Stimulated activated CD4-positive, alpha-beta T cell treated with anti-CD3 and anti-CD28 coated beads, Interleukin-15, amount 100 ng/mL, for 24 hours (primary cell): ENCODE results near the gene EPS8L3.
"Not testable (repeated sequence)": the region's sequence is repeated elsewhere in the genome, so short reads cannot be mapped to it uniquely, and the experiment has no call there.

Experiments
- DNase-seq: peaks from one replicate; pipeline ENCODE4 v3.0.0-alpha.2; 2020

EPS8L3 gene

GRCh38 chr1:109763646-109764415 lies at the start of gene EPS8L3:
TSS of gene EPS8L3 (minus strand) at chr1:109763923. CDS start at chr1:109761749, 2,174 bp downstream.
- DNase-seq: no peak

DNA sequence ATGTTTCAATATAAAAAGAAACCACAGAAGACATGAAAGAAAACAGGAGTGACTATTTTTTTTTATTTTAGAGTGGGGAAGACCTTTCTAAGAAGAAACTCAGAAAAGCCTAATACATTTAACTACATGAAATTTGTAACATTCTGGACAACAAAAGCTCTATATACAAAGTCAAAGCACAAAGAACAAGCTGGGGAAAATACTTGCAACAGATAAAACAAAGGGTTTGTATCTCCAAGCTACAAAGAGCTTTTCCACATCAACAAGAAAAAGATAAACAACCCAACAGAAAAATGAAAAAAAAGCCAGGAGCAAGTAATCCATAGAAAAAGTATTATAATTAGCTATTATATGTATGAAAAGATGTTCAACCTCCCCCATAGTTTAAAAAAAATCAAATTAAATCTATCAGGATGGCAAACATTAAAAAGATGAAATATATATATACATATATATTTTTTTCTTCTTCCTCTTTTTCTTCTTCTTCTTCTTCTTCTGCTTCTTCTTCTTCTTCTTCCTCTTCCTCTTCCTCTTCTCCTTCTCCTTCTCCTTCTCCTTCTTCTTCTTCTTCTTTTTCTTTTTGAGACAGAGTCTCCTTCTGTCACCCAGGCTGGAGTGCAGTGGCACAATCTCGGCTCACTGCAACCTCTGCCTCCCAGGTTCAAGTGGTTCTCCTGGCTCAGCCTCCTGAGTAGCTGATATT lies 49.1 kb upstream of the EPS8L3 start:
- DNase-seq: no peak

DNA sequence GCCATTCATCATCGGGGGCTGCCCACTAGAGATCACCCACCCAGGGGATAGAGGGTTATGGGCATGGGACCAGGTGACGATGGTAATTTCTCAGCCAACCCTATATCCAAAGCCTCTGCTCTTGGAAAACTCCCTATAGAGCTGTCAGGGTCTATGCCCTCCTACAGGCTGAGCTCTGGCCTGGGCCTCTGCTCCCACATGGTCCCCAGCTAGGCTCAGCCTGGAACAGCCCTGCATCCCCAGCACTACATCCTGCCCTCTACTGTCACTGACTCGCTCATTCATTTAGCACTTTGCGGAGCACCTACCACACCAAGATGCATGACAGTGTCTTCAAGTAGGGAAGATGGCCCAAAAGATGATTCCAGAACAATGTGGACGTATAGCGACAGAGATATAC lies 45.0 kb upstream of the EPS8L3 start:
- no peak for DNase-seq

DNA sequence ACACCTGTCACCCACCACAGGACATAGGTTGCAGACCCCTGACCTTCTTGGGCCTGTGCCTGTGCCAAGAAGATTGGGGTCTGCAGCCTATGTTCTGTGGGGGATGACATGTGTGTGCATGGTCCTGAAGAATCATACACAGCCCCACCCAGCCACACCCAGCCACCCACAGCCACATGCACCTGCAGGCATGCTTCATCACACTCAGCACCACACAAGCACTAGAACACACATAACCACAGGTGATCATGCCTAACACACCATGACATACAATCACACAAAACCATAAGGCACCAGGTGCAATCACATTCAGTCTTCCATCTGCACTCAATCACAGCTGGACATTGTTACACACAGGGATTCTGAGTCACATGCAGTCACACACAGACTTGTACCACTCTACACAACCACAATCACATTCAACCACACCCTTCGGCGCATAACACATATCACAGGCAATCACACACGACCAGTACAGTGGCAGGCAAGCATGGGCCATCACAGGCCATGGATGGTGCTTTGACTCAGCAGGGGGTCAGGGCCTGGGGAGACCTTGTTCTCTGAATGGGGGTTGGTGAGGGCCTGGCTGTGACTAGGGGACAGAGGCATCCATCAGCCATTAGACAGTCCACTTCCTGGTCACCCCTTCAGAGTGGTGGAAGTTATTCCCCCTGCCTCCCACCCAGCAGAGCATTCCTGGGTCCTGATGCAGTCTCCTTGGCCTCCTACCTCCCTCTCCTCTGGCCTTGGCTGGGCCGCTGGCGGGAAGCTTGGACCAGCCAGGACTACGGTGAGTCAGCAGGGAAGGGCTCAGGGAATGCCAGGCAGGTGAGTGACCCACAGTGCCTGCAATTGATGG lies 44.3 kb upstream of the EPS8L3 start:
- no peak for DNase-seq

DNA sequence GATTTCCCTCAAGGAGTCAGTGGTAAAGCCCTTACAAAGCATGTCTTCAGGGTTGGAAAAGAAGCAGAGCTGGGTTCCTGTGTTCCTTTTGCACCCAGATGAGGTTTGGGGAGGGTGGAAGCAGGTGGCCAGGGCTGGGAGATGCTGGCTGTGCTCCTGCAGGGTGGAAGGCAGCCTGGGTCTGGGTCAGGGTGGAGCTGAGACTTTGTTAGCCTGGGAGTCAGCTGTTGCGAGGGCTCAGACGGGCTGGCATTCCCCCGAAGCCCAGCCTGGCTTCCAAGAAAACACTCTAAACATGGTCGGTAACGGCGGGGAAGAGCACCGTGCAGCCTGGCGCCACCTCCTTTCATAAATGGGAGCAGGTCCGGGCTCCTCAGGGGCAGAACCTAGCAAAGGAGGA lies 43.7 kb upstream of the EPS8L3 start:
- no peak for DNase-seq

DNA sequence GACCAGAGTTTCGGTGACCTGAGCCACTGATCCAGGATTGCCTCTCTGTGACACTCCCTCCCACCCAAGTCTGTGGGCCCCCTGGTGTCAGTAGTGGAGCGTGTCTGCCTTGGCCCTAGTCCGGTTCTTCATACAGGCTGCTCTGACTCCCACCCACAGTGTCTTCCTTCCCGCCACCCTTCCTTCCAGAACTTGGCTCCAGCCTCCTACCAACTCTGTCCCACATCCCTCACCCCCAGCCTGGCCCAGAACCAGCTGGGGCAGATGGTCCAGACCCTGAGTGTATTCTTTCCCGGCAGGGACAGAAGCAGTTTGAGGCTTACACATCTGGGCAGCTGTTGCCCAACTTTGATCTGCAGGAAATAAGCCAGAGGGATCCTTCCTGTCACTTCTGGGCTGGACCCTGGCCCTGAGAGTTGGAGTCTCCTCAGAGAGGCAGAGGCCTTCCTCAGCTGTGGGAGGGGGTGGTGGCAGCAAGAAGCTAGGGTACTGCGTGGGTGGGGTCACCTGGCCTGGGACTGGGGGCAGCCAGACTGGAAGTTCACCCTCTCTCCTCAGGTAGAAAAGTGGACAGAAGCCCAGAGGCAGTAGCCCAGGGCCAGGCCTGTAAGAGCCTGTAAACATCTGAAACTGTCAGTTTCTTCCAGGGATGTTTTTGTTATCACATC lies 43.1 kb upstream of the EPS8L3 start:
- DNase-seq: no peak

GRCh38 chr1:109805486-109806165 lies 41.9 kb upstream of the EPS8L3 start:
- no peak for DNase-seq

DNA sequence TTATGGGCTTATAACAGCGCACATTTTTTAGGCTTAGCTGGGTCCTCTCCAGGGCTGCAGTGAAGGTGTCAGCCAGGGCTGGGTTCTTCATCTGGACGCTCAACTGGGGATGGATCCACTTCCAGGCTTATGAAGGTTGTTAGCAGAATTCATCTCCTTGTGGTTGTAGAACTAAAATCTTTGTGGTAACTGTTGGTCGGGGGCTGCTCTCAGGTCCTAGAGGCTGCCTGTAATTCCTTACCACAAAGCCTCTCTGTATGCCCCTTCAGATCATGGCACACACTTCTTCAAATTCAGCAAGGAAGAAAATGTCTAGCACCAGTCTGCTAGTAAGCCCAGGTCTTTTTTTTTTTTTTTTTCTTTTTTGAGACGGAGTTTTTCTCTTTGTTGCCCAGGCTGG lies 40.9 kb upstream of the EPS8L3 start:
- no peak for DNase-seq

DNA sequence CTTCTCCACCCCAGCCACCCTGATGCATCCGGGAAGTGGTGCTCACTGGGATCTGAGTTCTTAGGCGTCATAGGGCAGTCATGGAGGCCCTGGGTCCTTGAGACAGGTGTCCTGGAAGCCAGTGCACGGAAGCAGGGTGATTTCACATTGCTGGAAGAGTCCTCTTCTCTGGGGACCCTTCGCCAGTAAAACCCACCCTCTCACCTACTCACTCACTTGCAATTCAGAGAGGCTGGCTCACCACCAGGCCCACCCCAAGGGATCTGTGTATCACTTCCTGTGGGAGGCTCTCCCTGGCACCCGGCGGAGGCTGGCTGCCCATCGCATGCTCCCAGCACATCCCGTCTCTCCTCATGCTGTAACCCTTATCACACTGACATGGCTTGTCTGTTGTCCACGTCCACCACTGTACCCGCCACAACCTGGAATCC lies 40.2 kb upstream of the EPS8L3 start:
- no peak for DNase-seq

GRCh38 chr1:109802901-109803561 lies 39.3 kb upstream of the EPS8L3 start:
- DNase-seq: no peak

DNA sequence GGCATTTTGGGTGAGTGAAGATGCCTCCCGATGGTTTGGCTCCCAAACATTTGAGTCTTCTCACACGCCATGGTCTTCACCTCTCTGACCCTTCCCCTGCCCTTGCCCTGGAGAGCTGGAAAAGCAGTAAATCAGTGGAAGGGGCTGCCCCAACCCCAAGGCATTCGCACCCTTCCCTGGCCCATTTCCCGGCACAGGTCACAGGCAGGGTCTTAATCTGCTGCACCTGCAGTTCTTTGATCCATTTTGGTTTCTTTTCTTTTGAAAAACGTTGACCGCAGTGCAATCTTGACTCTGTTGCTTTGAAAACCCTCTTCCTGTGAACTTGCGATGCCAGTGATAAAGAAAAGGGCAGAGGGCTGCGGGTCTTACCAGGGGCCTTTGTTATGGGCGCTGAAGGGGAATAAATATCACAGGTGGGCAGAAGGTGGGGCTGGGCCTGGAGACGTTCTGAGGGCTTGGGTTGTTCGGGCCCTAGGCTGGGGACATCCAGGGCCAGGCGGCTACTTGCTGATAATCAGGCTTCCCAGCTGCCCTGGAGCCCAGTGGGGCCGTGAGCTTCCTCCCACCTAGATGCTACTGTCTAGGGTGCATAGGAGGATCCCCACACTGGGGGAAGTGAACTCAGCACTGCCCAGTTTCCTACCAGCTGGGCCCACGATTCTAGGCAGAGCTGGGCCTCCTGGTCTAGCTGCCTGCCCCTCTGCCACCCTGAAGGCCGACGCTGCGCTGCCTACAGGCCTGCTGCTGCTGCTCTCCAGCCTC lies 38.6 kb upstream of the EPS8L3 start:
- DNase-seq: peak; percentile 64

DNA sequence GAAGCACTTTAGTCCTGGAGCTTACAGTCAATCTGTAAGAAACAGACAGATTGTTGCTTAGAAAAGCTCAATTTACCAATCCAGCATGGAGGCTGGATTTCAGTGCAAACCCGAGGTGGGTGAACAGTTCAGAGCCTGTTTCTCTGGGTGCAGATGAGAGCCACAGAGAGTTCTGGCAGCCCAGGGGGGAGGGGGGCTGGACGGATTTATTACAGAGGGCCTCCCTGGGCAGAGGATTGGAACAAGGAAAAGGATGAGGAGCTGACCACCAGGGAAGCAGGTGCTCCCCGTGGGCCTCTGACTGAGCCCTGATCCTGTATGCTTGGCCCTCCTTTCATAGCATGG lies 38.0 kb upstream of the EPS8L3 start:
- DNase-seq: no peak

DNA sequence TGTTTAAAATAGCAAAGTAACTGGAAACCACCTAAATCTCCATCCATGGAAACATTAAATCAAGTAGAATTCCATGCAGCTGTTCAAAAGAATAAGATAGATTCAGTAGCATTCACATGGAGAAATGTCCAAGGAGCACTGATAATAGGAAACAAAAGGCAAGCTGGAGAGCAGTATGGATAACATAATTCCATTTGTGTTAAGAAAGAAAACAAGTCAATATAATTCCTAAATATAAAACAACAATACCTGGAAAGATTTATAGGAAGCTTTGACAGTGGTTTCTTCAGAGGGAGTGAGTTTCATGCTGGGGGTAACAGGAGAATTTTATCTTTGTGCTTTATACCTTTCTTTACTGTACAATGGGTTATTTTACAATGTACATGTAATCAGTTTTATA lies 36.6 kb upstream of the EPS8L3 start:
- DNase-seq: no peak

DNA sequence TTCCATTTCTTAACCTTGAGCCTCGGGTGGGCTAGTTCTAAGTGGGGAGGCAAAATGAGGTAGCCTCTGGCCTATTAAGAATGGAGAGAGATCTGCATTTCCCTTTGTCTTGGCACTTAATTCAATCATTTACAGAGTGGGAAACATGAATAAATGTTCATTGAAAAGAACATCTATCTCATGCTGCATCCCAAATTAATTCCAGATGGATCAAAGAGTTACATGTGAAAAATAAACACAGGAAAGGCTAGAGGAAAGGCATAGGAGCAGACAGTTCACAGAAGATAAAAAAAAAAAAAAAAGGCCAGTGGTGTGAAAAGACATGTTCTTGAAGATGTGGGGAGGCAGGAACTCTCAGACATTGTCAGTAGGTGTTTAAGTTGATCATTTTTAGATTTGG lies 35.7 kb upstream of the EPS8L3 start:
- no peak for DNase-seq

DNA sequence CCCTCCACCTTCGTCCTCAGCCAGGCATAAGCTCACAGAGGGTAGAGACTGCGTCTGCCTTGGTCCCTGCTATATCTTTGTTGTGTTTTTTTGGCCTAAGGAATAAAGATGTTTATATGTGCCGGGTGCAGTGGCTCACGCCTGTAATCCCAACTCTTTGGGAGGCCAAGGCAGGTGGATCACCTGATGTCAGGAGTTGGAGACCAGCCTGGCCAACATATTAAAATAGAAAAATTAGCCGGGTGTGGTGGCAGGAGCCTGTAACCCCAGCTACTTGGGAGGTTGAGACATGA lies 33.5 kb upstream of the EPS8L3 start:
- not testable (repeated sequence) for DNase-seq

DNA sequence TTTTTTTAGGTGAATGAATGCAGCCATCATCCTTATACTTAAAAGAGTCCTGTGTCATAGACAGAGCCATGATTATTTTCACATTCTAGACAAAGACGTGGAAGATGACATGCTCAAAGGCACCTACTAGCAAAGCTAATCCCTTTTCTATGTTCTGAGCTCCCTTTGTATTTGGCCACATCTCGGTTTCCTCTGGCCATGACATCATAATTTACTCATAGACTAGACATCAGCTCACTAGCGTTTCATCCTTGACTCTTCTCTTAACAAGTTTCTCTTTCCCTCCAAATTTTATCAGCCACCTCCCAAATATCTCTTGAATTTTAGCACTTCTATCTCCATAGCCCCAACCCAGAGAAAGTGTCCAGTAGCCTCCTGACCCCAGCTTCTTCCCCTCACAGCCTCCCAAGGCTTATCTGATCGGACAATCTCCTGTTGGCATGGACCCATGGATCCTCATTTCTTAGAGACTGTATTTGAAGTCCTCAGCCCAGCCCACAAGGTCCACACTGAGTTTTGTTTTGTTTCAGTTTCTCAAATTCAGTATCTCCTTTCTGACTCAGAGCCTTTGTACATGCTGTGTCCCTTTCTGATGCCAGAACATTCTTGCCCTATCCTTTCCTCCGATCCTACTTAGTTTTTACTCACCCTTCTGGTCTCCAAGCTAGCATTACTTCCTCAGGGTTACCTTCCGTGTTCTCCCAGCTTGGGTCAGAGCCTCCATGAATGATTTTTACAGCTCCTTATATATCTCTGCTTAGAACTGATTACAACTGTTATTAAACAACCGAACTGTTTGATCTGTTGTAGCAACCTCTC lies 33.0 kb upstream of the EPS8L3 start:
- DNase-seq: no peak

DNA sequence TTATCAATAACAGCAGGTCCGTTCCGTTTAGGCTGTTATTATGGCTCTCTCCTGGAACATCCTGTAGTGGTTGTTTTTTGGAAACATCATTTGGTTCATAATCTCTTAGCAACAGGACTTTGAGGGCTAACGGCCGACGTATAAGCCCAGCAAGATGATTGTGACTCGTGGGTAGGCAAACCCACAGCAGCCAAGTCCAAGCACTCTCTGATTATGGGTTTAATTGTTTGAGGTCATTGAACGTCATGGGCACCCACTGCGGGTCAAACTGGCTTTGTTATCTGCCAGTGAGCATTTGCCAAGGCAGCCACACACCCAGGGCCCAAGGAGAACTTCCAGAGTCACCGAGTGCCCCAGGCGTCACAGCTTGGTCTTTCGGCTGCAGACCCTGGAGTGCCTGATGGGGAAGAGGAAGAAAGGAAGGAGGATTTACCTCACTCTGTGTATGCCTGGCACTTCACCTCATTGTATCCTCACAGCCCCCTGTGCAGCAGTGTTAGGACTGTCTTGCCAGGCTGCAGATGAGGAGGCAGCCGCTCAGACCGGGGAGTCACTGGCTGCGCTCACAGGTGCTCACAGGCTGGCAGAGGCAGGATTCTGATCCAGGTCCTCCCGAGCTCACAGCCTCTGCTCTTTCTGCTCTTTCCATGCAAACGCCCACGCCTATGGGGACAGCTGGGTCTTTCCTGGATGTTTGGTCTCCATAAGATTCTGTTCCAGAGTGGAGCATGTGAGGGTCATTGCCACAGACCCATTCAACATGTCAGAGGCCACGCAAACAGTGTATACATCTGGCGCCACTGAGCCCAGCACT lies 30.8 kb upstream of the EPS8L3 start:
- no peak for DNase-seq

DNA sequence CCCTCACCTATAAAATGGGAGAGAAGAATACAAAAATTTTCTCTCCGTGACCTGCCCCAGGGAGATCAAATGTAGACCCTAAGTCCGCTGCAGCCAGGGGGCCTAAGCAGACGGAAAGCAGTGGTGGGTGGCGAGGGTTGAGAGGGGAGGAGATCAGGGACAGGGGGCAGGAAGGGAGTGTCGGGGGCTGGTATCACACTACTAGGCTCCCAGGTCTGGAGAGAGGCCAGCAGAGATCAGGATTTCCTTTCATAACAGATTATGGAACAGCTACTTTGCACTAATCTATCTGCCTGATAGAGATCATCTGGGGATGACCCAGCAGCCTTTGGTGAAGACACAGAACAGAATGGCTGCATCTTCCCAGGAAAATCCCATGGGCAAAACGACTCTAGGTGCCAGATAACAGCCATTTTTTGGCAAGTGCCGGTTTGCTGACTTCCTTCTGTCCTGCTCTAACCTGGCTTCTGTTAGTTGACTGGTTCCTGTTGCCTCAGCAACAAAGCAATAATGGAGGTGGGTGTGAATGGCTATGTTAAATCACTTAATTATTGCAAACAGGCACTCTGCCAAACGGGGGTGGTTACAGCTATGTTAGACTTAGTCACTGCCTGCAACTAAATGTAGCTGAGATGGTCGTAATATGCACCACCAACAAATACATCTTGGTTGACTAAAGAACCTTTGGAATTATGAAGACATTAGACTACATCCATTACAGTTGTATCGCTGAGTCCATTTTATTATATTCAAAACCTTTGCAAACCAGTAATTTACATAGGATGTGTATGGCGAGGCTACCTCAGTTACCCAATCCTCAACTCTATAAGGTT lies 30.0 kb upstream of the EPS8L3 start:
- DNase-seq: peak; percentile 53

GRCh38 chr1:109793089-109793485 lies 29.4 kb upstream of the EPS8L3 start:
- DNase-seq: no peak
